GM18519 (cell line): ENCODE measurements around the gene RCBTB2.

ENCODE experiments used
- ATAC-seq: cut with Tn5 transposase; IDR thresholded peaks from one replicate; pipeline ENCODE4 v1.9.1; 2021; ENCODE audit warnings: mild to moderate bottlenecking, moderate library complexity; ENCODE audit not compliant: unreplicated experiment, low FRiP score

Gene RCBTB2

DNA sequence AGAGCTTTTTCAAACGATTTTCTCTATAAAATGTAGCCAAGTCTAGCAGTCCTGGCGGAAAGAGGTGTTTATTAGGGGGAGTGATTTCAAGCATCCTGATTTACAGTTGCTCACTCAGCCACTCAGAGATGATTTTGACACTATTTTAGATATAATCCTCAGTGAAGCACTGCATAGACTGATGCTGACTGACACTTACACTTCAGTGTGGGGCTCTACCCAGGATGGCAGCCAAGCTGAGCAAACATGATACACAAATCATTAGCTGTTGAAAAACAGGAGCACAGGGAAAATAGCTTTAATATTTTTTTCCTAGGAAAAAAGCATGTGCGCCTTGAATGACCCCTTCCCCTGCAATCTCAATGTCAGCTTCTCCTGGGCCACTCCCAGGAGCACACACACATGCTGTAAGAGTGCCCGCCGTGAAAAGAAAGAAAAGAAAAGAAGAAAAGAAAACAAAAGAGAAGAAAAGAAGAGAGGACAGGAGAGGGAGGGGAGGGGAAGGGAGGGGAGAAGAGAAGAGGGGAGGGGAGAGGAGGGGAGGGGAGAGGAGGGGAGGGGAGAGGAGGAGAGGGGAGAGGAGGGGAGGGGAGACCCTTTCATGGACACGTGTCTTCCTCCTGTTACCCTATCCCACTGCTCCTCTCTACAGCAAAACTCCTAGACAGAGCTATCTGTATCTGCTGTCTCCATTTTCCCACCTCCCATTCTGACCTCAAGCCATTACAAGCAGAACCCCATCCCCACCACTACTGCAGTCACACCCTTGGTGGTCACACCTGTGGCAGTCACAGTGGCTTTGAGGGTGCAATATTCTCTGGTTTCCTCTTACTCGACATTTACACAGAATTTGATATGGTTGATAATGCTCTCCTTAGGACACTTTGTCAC is 36.4 kb downstream of the RCBTB2 start:
- no peak for ATAC-seq

DNA sequence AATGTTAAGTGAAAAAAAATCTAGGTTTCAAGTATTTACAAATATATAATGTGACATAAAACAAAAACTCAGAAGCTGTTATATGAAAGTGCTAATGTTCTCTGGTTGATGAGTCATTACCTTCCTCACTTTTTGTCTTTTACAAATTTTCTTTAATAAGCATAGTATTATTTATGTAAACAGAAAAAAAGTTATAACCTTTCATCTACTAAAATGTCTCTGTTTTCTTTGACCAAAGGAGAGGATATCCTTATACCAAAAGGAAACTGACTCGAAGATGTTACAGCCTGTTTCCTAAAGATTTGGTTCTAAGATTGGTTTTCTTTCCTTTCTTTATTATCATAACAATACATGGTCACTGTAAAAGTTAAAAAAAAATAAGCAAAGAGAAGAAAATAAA is 38.0 kb downstream of the RCBTB2 start:
- no peak for ATAC-seq

DNA sequence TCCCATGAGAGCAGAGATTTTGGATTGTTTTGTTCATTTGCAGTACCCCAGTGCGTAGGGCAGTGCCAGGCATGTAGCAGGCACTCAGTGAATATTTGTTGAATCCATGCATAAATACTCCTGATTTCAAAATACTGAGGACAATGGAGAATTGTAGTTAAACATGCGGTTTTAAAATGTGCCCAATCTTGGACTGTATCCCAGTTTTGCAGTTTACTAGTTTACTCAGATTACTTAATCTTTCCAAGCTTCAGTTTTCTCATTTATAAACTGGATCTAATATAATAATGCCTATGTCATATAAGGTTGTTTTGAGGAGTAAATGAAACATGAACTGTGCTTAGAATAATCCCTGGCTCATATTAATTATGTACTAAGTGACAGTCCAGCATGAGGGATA is 39.0 kb downstream of the RCBTB2 start:
- no peak for ATAC-seq

DNA sequence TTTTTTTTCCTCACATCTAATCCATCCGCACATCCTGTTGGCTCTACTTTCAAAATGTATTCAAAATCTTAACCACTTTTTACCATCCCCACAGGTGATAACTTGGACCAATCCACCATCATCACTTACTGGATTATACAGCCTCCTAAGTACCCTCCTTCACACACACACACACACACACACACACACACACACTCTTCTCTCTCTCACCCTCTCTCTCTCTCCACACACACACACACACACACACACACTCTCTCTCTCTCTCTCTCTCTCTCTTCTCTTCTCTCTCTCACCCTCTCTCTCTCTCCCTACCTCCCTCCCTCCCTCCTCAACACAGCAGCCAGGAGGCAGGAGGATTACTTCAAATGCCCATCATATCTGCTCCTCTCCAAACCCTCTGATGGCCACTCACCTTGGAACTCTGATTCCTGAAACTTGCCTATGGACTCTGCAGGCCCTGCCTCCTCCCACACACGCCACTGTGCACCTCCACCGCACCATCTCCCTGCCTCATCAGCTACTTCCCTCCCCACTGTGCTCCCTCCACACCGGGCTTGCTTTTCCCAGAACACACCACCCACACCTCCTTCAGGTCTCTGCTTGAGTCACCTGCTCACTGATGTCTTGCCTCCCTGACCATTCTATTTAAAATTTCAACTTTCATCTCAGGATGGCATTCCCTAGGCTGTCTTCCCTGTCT is 39.7 kb downstream of the RCBTB2 start:
- ATAC-seq = no peak

DNA sequence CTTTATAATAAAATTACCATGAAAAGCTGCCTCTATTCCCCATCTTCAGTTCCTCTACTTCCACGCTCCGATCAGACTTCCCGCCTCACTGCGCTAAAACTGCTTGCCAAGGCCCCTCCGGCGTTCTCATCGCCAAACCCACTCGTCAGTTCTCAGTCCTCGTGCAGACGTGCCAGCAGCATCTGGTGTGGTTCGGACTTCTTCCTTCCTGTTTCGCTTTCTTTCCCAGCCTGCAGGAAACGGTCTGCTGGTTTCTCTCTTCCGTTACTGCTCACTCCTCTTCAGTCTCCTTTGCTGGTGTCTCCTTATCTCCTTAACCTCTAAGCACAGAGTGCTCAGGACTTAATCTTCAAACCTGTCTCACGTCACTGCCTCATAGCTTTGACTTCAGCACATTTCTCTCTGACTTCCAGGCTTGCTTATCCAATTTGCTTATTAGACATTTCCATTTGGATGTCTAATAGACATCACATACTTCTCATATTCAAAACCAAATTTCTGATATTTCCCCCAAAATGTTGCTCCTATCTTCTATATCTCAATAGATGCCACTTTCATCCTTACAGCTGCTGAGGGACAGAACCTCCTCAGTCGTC is 40.3 kb downstream of the RCBTB2 start:
- peak; percentile 63 for ATAC-seq

DNA sequence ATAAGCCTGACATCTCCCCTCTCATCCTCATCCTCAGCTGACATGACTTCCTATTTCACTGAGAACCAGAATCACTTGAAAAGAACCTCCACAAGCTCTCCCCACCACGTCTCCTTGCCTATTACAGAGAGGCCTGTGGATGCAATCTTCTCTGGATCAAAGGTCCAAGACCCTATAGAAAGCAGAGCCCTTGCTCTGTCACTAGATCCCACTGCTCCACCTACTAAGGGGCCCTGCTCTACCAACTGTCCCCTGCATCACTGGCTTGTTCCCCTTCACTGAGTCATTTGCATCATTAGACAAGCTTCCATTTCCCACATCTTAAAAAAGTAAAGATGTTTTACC is 40.8 kb downstream of the RCBTB2 start:
- ATAC-seq = peak; percentile 30

DNA sequence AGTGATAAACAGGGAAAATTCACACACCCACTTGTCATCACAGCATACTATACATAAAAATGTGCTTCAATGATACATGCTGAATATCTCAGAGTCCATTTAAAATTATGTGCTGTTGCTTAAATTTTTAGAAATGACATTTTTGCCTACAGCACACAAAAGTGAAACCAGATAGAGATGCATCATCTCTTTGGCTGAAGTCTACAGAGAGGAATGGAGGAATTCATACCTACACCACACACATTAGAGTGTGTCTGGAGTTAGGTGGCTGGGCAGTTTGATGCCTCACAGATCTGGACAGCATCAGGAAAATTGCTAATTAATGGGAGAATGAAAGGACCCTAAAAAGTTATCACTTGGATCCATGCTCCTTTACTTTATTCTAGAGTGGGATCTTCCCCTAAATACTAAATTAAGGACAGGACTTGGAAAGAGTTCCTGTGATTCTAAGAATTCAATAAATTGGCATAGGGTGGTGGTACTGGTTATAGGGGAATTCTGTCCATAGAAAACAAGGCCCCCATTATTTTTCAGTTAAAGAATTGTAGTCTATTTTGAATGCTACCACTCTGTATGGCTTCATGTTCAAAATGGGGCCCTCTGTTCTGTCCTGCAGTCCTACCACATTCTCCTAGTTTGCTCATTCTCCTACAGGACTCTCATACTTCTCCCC is 41.3 kb downstream of the RCBTB2 start:
- no peak for ATAC-seq

DNA sequence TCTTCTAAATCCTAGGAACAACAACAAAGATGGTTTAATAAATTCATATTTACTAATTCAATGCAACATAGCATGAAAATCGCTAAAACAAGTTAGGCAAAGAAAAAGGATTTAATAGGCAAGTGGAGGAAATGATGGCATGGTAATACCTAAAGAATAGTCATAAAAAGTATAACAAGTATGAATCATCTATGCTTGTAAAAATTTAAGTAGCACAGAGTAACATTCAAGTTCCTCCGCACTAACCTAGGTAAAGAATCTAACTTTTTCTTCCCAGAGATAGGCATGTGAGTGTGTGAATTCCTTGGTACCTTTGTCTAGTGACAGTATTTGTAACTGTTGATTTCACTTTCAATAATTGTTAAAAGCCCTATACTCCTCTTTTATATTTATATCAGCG is 42.6 kb downstream of the RCBTB2 start:
- no peak for ATAC-seq

DNA sequence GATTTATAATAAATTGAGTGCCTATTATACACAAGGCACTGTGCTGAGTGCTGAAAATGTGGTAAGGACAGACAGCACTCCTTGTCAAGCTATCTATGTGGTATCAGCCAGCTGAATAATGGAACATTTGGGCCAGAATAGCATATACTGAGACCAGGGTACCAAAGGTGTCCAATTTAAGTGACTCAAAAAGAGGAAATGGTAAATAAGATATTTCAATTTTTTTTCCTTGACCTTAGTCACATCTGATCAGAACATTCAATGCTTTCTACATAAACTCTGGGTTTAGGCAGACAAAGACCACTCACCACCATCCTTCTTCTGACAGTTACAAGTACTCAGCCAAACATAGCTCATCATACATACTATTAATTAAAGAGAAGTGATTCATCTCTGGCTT is 43.2 kb downstream of the RCBTB2 start:
- ATAC-seq = no peak

DNA sequence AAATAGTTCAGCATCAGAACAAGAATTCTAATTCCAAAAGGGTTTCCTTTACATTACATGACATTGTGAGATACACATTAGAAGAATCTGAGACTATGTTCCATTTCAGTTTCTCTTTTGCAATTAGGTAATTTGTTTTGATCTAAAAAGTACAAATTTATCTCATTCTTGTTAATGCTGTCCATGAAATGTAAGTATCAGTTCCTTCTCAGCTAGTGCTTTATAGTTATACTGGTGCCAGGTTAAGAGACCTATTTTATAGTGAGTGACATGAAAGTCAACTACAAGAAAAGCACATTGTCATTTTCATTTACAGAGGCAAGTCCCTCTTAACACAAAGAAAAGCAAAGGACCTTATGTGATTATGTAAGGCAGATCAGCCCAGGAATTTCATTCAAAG is 43.9 kb downstream of the RCBTB2 start:
- no peak for ATAC-seq

DNA sequence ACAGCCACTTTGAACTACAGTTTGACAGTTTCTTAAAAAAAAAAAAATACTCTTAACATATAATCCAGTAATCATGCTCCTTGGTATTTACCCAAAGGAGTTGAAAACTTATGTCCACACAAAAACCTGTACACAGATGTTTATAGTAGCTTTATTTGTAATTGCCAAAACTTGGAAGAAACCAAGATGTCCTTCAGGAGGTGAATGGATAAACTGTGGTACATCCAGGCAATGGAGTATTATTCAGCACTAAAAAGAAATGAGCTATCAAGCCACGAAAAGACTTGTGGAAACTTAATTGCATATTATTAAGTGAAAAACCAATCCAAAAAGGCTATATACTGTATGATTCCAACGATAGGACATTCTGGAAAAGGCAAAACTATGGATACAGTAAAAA is 44.9 kb downstream of the RCBTB2 start:
- ATAC-seq = no peak

DNA sequence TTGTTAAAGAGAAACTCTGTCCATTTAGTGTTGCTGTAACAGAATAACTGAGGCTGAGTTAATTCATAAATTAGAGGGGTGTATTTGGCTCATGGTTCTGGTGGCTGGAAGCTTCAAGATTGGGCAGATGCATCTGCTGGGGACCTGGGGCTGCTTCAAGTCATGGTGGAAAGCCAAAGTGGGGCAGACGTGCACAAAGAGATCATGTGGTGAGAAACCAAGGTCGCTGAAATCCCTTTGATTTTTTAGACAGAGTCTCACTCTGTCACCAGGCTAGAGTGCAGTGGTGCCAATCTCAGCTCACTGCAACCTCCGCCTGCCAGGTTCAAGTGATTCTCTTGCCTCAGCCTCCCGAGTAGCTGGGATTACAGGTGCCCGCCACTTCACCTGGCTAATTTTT is 46.0 kb downstream of the RCBTB2 start:
- ATAC-seq = no peak

DNA sequence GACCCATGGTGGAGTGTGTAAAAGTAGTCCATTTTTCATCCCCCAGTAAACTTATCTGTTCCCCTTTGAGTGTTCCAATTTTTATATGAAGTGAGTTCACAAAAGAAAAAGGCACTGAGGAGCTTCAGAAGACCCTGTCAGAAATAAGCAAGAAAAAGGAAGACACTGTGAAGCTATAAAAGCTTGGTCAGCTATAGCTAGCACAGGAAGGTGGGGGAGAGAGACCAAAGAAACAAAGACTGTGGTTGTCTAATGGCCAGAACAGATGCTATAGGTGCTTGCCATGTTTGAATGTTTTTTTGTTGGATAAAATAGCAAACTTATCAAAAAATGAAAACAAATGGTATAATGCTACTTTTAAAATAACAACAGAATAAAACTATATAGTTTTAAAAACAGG is 46.5 kb downstream of the RCBTB2 start:
- no peak for ATAC-seq

DNA sequence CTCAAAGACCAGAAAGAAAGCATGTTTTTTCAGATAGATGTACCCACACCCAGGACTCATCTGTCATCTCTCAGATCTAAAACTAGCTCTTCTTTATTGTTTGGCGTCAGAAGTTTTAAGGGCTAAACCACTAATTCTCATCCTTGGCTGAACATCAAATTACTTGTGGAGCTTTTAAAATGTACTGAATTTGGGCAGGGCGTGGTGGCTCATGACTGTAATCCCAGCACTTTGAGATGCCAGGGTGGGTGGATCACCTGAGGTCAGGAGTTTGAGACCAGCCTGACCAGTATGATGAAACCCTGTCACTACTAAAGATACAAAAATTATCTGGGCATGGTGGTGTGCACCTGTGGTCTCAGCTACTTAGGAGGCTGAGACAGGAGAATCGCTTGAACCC is 47.4 kb downstream of the RCBTB2 start:
- ATAC-seq = no peak

DNA sequence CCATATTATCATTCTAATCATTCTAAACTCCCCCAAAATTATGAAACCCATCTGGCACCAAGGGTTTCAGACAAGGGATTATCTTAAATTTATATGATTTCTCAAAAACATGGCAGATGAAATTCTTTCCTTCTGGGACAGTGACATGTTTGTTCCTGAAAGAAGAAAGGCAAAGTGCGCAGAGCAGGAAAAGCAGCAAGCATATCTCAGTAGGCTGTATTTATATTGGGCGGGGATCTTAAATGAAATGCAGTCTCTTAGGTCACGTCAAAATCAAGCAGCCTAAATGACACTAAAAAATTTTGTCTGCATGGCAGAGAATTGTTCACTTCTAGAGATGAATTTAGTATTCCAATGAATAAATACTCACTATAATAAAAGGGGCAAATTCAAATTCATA is 49.3 kb downstream of the RCBTB2 start:
- no peak for ATAC-seq

DNA sequence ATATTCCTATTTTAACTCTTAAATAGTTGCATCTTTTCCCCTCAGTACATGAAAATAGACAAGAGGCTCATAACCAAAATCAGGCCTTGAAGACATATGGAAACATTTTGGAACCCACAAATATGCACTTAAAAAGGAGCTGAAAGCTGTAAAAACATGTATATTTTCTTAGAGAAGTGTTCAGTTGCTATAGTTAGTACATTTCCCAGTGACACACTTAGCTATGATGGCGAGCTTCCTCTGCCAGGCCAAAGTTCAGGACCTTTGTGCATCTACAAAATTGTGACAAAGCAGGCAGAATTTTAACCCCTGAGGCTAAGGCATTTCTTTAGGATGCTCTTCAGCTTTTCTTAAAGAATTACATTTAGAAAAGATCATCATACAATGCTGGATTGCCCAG is 54.5 kb downstream of the RCBTB2 start:
- no peak for ATAC-seq

DNA sequence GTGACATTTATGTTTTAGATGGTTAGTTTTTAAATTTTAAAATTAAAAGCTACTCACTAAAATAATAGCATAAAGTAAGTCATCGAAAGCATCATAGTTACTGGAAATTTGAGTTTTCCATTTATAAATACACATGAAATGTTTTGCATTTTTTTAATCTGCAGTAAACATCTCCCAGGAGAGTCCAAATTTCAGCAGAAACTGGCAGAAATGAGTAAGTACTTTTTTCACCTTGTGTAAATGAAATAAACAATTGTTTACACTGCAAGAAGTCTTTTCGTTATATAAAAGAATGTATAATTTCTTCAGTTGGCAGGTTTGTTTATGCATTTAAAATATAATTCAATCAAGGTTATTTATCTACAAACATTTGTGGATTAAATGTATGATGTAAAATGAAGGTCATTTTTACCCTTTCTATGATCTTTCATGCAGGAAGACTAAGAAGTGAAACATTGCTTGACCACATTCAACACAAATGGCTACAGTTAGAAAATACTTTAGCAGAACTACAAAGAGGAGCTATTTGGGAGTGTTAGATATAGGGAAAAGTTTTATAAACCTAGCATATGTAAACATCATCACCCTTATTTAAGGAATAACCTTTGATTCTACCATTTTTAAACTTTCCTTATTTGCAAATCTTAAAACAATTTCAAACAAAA is 55.6 kb downstream of the RCBTB2 start:
- peak; percentile 44 for ATAC-seq

DNA sequence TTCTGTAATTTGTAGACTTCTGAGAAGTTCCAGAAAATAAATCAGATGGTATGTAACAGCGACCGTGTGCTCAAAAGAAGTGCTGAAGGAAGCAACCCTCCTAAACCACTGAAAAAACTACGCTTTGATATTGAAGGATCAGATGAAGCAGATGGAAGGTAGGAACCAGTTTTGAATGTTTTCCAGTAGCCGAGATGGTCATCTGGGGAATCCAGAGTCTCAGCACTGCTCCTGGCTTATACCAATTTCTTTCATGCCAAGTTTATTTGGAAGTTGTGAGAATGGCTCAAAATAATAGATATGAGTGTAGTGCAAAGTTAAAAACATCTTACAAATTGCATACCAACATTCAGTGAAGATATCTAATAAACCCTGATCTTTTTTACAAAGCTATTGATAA is 56.2 kb downstream of the RCBTB2 start:
- no peak for ATAC-seq

DNA sequence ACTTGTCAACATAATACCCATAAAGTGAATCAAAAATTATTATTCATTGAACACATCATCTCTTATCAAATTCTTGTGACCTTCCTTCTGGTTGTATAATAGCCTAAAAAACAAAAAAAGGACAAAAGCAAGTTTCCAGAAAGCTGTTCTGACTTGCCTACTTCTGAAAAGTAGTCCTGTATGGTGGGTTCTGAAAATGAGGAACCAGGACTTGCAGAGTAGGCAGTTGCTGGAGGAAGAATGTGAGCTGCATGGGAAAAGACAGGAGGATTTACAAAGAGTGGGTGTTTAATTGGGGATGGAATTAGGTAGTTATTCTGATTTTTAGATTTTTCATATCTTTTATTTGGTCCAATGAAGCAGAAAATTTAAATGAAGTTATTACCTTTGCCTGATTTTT is 56.7 kb downstream of the RCBTB2 start:
- ATAC-seq = no peak

DNA sequence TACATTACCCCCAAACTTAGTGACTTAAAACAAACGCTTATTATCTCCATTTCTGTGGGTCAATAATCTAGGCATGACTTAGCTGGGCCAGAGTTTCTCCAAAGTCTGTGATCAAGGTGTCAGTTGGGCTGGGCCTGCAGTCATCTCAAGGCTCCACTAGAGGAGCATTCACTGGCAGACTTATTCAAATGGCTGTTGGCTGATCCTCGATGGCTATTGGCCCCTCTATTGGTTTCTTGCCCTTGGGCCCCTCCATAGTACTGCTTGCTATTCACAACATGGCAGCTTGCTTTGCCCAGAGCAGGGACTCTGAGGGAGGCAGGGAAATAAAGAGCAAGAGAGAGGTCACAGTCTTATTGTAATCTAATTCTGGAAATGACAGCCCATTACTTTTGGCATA is 57.6 kb downstream of the RCBTB2 start:
- no peak for ATAC-seq
